ENCODE data around the gene RNGTT.
A peak's percentile ranks its signal among the peaks of the same experiment; 100 is the strongest.
"Not testable (repeated sequence)": the region's sequence is repeated elsewhere in the genome, so short reads cannot be mapped to it uniquely, and the experiment has no call there.

RNGTT gene

GRCh38 chr6:88945415-88946008, 17.9 kb downstream of the RNGTT start:
- TF ChIP-seq MAX (IDR thresholded peaks at IDR 0.05; ENCODE audit: low read depth, low read length) (no peak), CTCF (IDR thresholded peaks at IDR 0.05; ENCODE audit: low read depth, low read length) (no peak), MYC (IDR thresholded peaks at IDR 0.05; ENCODE audit: low read depth, low read length) (no peak), POLR2A (IDR thresholded peaks at IDR 0.05; ENCODE audit: extremely low read depth, insufficient read length) (no peak)
- H3K4me3 ChIP-seq (ENCODE audit: low read depth, low read length), result no peak overlapping the region
- DNase-seq (ENCODE audit: low read depth), result no peak

- no peak for DNase-seq (ENCODE audit: low read depth)
- H3K4me3 ChIP-seq (ENCODE audit: low read depth, low read length), result no peak overlapping the region
- no peak for TF ChIP-seq CTCF (IDR thresholded peaks at IDR 0.05; ENCODE audit: low read depth, low read length)
- no peak for TF ChIP-seq MAX (IDR thresholded peaks at IDR 0.05; ENCODE audit: low read depth, low read length)
- no peak for TF ChIP-seq POLR2A (IDR thresholded peaks at IDR 0.05; ENCODE audit: extremely low read depth, insufficient read length)
- TF ChIP-seq MYC (IDR thresholded peaks at IDR 0.05; ENCODE audit: low read depth, low read length), result no peak
Observed at GRCh38 chr6:88933521-88933920, 29.9 kb downstream of the RNGTT start.

GRCh38 chr6:88932019-88932418, 31.4 kb downstream of the RNGTT start:
- not testable (repeated sequence) for H3K4me3 ChIP-seq (ENCODE audit: low read depth, low read length); DNase-seq (ENCODE audit: low read depth)

GRCh38 chr6:88922775-88923548, 40.5 kb downstream of the RNGTT start:
- peak; percentile 72 for DNase-seq (ENCODE audit: low read depth)
- H3K4me3 ChIP-seq (ENCODE audit: low read depth, low read length), result no peak overlapping the region
- TF ChIP-seq CTCF (IDR thresholded peaks at IDR 0.05; ENCODE audit: low read depth, low read length), result no peak
- TF ChIP-seq MAX (IDR thresholded peaks at IDR 0.05; ENCODE audit: low read depth, low read length), result no peak
- no peak for TF ChIP-seq MYC (IDR thresholded peaks at IDR 0.05; ENCODE audit: low read depth, low read length)
- TF ChIP-seq POLR2A (IDR thresholded peaks at IDR 0.05; ENCODE audit: extremely low read depth, insufficient read length), result no peak

GRCh38 chr6:88921734-88922133, 41.7 kb downstream of the RNGTT start:
- H3K4me3 ChIP-seq (ENCODE audit: low read depth, low read length), result no peak overlapping the region
- DNase-seq (ENCODE audit: low read depth), result no peak
- TF ChIP-seq MYC (IDR thresholded peaks at IDR 0.05; ENCODE audit: low read depth, low read length) (no peak), POLR2A (IDR thresholded peaks at IDR 0.05; ENCODE audit: extremely low read depth, insufficient read length) (no peak), MAX (IDR thresholded peaks at IDR 0.05; ENCODE audit: low read depth, low read length) (no peak), CTCF (IDR thresholded peaks at IDR 0.05; ENCODE audit: low read depth, low read length) (no peak)

- no peak overlapping the region for H3K4me3 ChIP-seq (ENCODE audit: low read depth, low read length)
- no peak for DNase-seq (ENCODE audit: low read depth)
- TF ChIP-seq CTCF (IDR thresholded peaks at IDR 0.05; ENCODE audit: low read depth, low read length) (no peak), MAX (IDR thresholded peaks at IDR 0.05; ENCODE audit: low read depth, low read length) (no peak), MYC (IDR thresholded peaks at IDR 0.05; ENCODE audit: low read depth, low read length) (no peak), POLR2A (IDR thresholded peaks at IDR 0.05; ENCODE audit: extremely low read depth, insufficient read length) (no peak)
Observed at GRCh38 chr6:88920774-88921733, 42.4 kb downstream of the RNGTT start.

All from NB4 (cell line).